HepG2 (cell line): Measurements from ENCODE around the gene CNNM4. TPM values are rescaled to one million over a fixed set of nuclear protein-coding genes. Genes with fewer than 3 reads are reported as not detected.

ENCODE experiments used
- ATAC-seq: fragments of 200-7000 bp; cut with Tn5 transposase; 3 replicates; pipeline ENCODE4 v1.9.1; 2020; ENCODE audit warnings: mild to moderate bottlenecking, moderate library complexity
- BruUV-seq: library from RNA; stranded (reverse); fragments of 400-500 nt; replicated peaks from 2 replicates; lab custom pipeline; 2021; lab: Mats Ljungman, UMichigan
- CTCF ChIA-PET: fragments of 300-600 bp; formaldehyde crosslinking; extraction: SDS; loops from one replicate; lab custom pipeline; 2021; ENCODE audit warnings: low total read pairs, inconsistent platforms, low intra/inter-chr PET ratio; lab: Yijun Ruan, JAX
- POLR2A ChIA-PET: fragments of 350-600 bp; sonication (Branson Sonifier 250); formaldehyde crosslinking; loops from one replicate; lab custom pipeline; 2020; ENCODE audit warnings: antibody characterized with exemption, inconsistent platforms; lab: Yijun Ruan, JAX
- DNase-seq: peaks from one replicate; pipeline ENCODE4 v3.0.0-alpha.2; 2015; ENCODE audit warnings: low spot score
- FAIRE-seq: peaks from 3 replicates; lab custom pipeline; 2011; peaks lifted over from hg19 to GRCh38; lab: Jason Lieb, UNC
- H2AFZ ChIP-seq: one replicate; pipeline ENCODE4 v1.6.1; 2011; ENCODE audit warnings: low read length, inconsistent platforms
- H3K27ac ChIP-seq: fragments of 300-600 bp; 3 replicates; pipeline ENCODE4 v1.8.0; 2011; ENCODE audit warnings: mixed run types, mild to moderate bottlenecking, mixed read lengths, low read length, inconsistent platforms; ENCODE audit not compliant: insufficient read depth; ENCODE audit errors: extremely low read length
- H3K27me3 ChIP-seq, 2 experiments: fragments of 200-600 bp in 1 of 2; 2 replicates in 1 of 2; 3 replicates in 1 of 2; pipeline versions ENCODE4 v1.6.0 to v1.8.0; 2011; ENCODE audit warnings: low read length in 2 of 2, mild to moderate bottlenecking in 2 of 2, moderate library complexity in 2 of 2, inconsistent platforms in 1 of 2; ENCODE audit not compliant: insufficient read depth in 2 of 2, control insufficient read depth in 1 of 2
- H3K36me3 ChIP-seq, 2 experiments: fragments of 200-600 bp in 1 of 2; replicated peaks in 1 of 2; 2 replicates in 1 of 2; 3 replicates in 1 of 2; pipeline versions ENCODE4 v1.5.1 to v1.8.0; 2011; ENCODE audit warnings: low read length in 2 of 2, inconsistent platforms in 1 of 2; ENCODE audit not compliant: insufficient read depth in 2 of 2, control insufficient read depth in 1 of 2
- H3K4me1 ChIP-seq: 2 replicates; pipeline ENCODE4 v1.5.1; 2012; ENCODE audit warnings: low read length, inconsistent platforms; ENCODE audit not compliant: insufficient read depth
- H3K4me2 ChIP-seq: 2 replicates; pipeline ENCODE4 v1.6.0; 2011; ENCODE audit warnings: low read depth, low read length, inconsistent platforms
- H3K4me3 ChIP-seq, 3 experiments: fragments of 200-600 bp in 1 of 3; sonication (generic), shearing (Covaris generic) in 1 of 3; replicated peaks in 1 of 3; 2 replicates each; pipeline ENCODE4 v1.5.1; 2011 to 2016; ENCODE audit warnings: low read length in 3 of 3, inconsistent platforms in 2 of 3, low read depth in 2 of 3, mild to moderate bottlenecking in 2 of 3, control low read depth in 1 of 3, mixed read lengths in 1 of 3; ENCODE audit not compliant: insufficient read depth in 1 of 3
- H3K79me2 ChIP-seq: one replicate; pipeline ENCODE4 v1.6.1; 2011; ENCODE audit warnings: low read length, inconsistent platforms; ENCODE audit not compliant: insufficient read depth
- H3K9ac ChIP-seq: 2 replicates; pipeline ENCODE4 v1.6.0; 2011; ENCODE audit warnings: mild to moderate bottlenecking, low read depth, low read length, inconsistent platforms; ENCODE audit not compliant: insufficient read depth
- H3K9me3 ChIP-seq: 2 replicates; pipeline ENCODE4 v1.5.1; 2012; ENCODE audit warnings: mild to moderate bottlenecking, low read length
- H4K20me1 ChIP-seq: 2 replicates; pipeline ENCODE4 v1.6.0; 2011; ENCODE audit warnings: inconsistent platforms, mild to moderate bottlenecking, low read length, moderate library complexity; ENCODE audit not compliant: insufficient read depth
- CSRNP1 ChIP-seq: sonication (generic); formaldehyde crosslinking; IDR thresholded peaks from 2 replicates; pipeline ENCODE4 v1.8.1; 2023; ENCODE audit warnings: mild to moderate bottlenecking, missing genetic modification reagents
- DMAP1 ChIP-seq: IDR thresholded peaks from 2 replicates; pipeline ENCODE4 v1.6.1; 2016
- FIP1L1 ChIP-seq: fragments of 200-400 bp; formaldehyde crosslinking; IDR thresholded peaks from 2 replicates; pipeline ENCODE4 v1.6.1; 2018; ENCODE audit warnings: low read depth, mild to moderate bottlenecking, low read length, moderate library complexity, borderline replicate concordance; ENCODE audit not compliant: insufficient read depth
- GFI1 ChIP-seq: sonication (generic); formaldehyde crosslinking; IDR thresholded peaks from 2 replicates; pipeline ENCODE4 v1.5.0; 2020; ENCODE audit warnings: missing genetic modification reagents, mild to moderate bottlenecking, borderline replicate concordance
- HDAC2 ChIP-seq: sonication (generic); formaldehyde crosslinking; IDR thresholded peaks from 2 replicates; pipeline ENCODE4 v1.4.0; 2020; ENCODE audit warnings: missing genetic modification reagents
- HNF4G ChIP-seq, 2 experiments: sonication (generic) in 1 of 2; formaldehyde crosslinking in 1 of 2; IDR thresholded peaks; 2 replicates each; pipeline versions ENCODE4 v1.4.0 to v1.6.1; 2011 to 2020; ENCODE audit warnings: borderline replicate concordance in 2 of 2, low read depth in 2 of 2, mild to moderate bottlenecking in 2 of 2, low read length in 1 of 2, missing genetic modification reagents in 1 of 2, moderate library complexity in 1 of 2
- KLF11 ChIP-seq: IDR thresholded peaks from 2 replicates; pipeline ENCODE4 v1.6.1; 2016; ENCODE audit warnings: missing compliant biosample characterization
- NBN ChIP-seq: fragments of 450-650 bp; conservative IDR thresholded peaks from 2 replicates; pipeline ENCODE4 v1.6.1; 2017
- SMARCE1 ChIP-seq: fragments of 450-650 bp; IDR thresholded peaks from 2 replicates; pipeline ENCODE4 v1.6.1; 2017; ENCODE audit warnings: borderline replicate concordance
- TRAFD1 ChIP-seq: sonication (generic); formaldehyde crosslinking; IDR thresholded peaks from 2 replicates; pipeline ENCODE4 v1.5.1; 2020; ENCODE audit warnings: missing genetic modification reagents, mild to moderate bottlenecking, borderline replicate concordance
- ZBTB42 ChIP-seq: sonication (generic); formaldehyde crosslinking; IDR thresholded peaks from 2 replicates; pipeline ENCODE4 v1.5.0; 2020; ENCODE audit warnings: mild to moderate bottlenecking, missing genetic modification reagents
- ZNF331 ChIP-seq: sonication (generic); formaldehyde crosslinking; IDR thresholded peaks from 2 replicates; pipeline ENCODE4 v1.4.0; 2020; ENCODE audit warnings: missing genetic modification reagents
- ZNF337 ChIP-seq: sonication (generic); formaldehyde crosslinking; IDR thresholded peaks from 2 replicates; pipeline ENCODE4 v1.5.1; 2020; ENCODE audit warnings: missing genetic modification reagents, low read depth, mild to moderate bottlenecking, borderline replicate concordance
- ZNF33A ChIP-seq: sonication (generic); formaldehyde crosslinking; IDR thresholded peaks from 2 replicates; pipeline ENCODE4 v1.5.1; 2020; ENCODE audit warnings: missing genetic modification reagents, mild to moderate bottlenecking, moderate library complexity, borderline replicate concordance
- ZNF878 ChIP-seq: sonication (generic); formaldehyde crosslinking; IDR thresholded peaks from 2 replicates; pipeline ENCODE4 v1.8.1; 2023; ENCODE audit warnings: mild to moderate bottlenecking, missing genetic modification reagents, moderate library complexity
- ZSCAN22 ChIP-seq: sonication (generic); formaldehyde crosslinking; IDR thresholded peaks from 2 replicates; pipeline ENCODE4 v1.4.0; 2020; ENCODE audit warnings: mild to moderate bottlenecking, missing genetic modification reagents
- WGBS: methylation state at CpG from one replicate; pipeline ENCODE4 v1.1.6; 2017; ENCODE audit warnings: low lambda C conversion rate; 5-methylcytosine and 5-hydroxymethylcytosine counted together
- in situ Hi-C: cut with HindIII; loops from 2 replicates; pipeline ENCODE4 v1.10.0; 2017; ENCODE audit warnings: low pct_unique_long_range_greater_than_20kb; ENCODE audit not compliant: extremely low pct_ligation_motif_present
- intact Hi-C: fragments of 100-400 bp; cut with micrococcal nuclease; formaldehyde crosslinking; loops from one replicate; pipeline ENCODE4 v1.10.0; 2022; ENCODE audit not compliant: unreplicated experiment
- polyA plus RNA-seq, 8 experiments: library from polyadenylated mRNA; depleted of rRNA in 3 of 8; stranded (reverse) in 7 of 8; unstranded in 1 of 8; fragments of >200 nt; fragmentation: Illumina TruSeq in 4 of 8; extraction: Trizol in 4 of 8; gene quantifications; 2 replicates each; pipeline versions ENCODE4 v1.2.1 to v1.2.3, GENCODE V29; 2011 to 2016; ENCODE audit warnings: low read depth in 4 of 8, missing spikeins in 1 of 8, mixed read lengths in 1 of 8; ENCODE audit not compliant: insufficient read depth in 1 of 8
- total RNA-seq, 5 experiments: library from RNA; depleted of rRNA; stranded (reverse); fragments of >200 nt; fragmentation: Illumina TruSeq; extraction: Trizol; gene quantifications; 2 replicates each; pipeline ENCODE4 v1.2.3, GENCODE V29; 2016; ENCODE audit warnings: low read depth in 1 of 5
- TF ChIP-seq, protein P1 (sequence below): sonication (generic); formaldehyde crosslinking; IDR thresholded peaks from 2 replicates; pipeline ENCODE4 v1.4.0; 2020; ENCODE audit warnings: mild to moderate bottlenecking, low read depth, missing genetic modification reagents

CNNM4 gene
- total and polyA plus RNA-seq, 2 of the 13 experiments (the other 11 are each of a cell fraction or from before 2014, with no cell fraction given): 5.9 to 8.4 TPM

- Histone ChIP-seq H3K4me2 (peak overlapping the region; percentile 98), H3K4me1 (peaks cover 54% of the 10 kb centered on the region), H3K79me2 (peaks cover 19% of the 10 kb centered on the region), H4K20me1 (no peaks in the 10 kb centered on the region), H3K4me3 (peak overlapping the region; percentile 73 to 84 (median 75)), H2AFZ (no peak overlapping the region), H3K27ac (peak overlapping the region; percentile 52), H3K27me3 (no peaks in the 10 kb centered on the region; a peak in 1 of 5 replicates), H3K9me3 (no peaks in the 10 kb centered on the region), H3K36me3 (peaks cover 17 to 40% of the 10 kb centered on the region in 2 experiments; a peak in 4 of 5 replicates), H3K9ac (peak overlapping the region; percentile 78)
- intact Hi-C loops (loop anchor here (1.0 to 2.0 kb wide), 2 partner anchors 38 to 50 kb away; no protein-coding TSS in a partner anchor), in situ Hi-C loops (loop anchor here (5.0 kb wide), 1 partner anchor 95 kb away; no protein-coding TSS in a partner anchor)
- FAIRE-seq: peak; percentile 69
- 8% methylated on average over 27 of the region's 27 CpGs for WGBS
- DNase-seq: peak; percentile 47
- ChIA-PET POLR2A (interaction anchor here (0.6 to 6.1 kb wide), 22 partner anchors 9 to 255 kb away, joined by 3 to 152 read pairs (median 6); partner anchors contain the start of genes CNNM3, CNNM4 and SEMA4C), CTCF (interaction anchor here (0.6 to 2.4 kb wide), 4 partner anchors 12 to 103 kb away, joined by 3 to 29 read pairs (median 14); no protein-coding TSS in a partner anchor)
- ATAC-seq: peak; percentile 30
- BruUV-seq: no TSS peak
- TF ChIP-seq DMAP1: no peak
- TF ChIP-seq HNF4G (IDR thresholded peaks at IDR 0.05; ENCODE audit: borderline replicate concordance, low read depth, low read length): no peak
- no peak for TF ChIP-seq HNF4G (CRISPR knock-in tag; IDR thresholded peaks at IDR 0.05; ENCODE audit: borderline replicate concordance, low read depth)
- 0 out of 2 replicates have a peak, but pooled peaks have one; percentile 48 for TF ChIP-seq FIP1L1
- TF ChIP-seq SMARCE1: no peak
- 0 out of 2 replicates have a peak, but pooled peaks have one; percentile 9 for TF ChIP-seq ZSCAN22 (CRISPR knock-in tag)
- peak; percentile 57; the same call in 1 of the 2 replicates for TF ChIP-seq ZNF33A (CRISPR knock-in tag)
- TF ChIP-seq HDAC2: 0 out of 2 replicates have a peak, but pooled peaks have one; percentile 14
- 0 out of 2 replicates have a peak, but pooled peaks have one; percentile 2 for TF ChIP-seq KLF11 (CRISPR knock-in tag)
- TF ChIP-seq NBN: no peak
- no peak for TF ChIP-seq ZBTB42
- no peak for TF ChIP-seq ZNF331
- TF ChIP-seq TRAFD1 (CRISPR knock-in tag): 0 out of 2 replicates have a peak, but pooled peaks have one; percentile 32
- no peak for TF ChIP-seq ZNF878 (CRISPR knock-in tag)
- TF ChIP-seq GFI1 (CRISPR knock-in tag): no peak
- no peak; the same call in 1 of the 2 replicates for TF ChIP-seq ZNF337 (CRISPR knock-in tag)
- TF ChIP-seq, protein P1, sequence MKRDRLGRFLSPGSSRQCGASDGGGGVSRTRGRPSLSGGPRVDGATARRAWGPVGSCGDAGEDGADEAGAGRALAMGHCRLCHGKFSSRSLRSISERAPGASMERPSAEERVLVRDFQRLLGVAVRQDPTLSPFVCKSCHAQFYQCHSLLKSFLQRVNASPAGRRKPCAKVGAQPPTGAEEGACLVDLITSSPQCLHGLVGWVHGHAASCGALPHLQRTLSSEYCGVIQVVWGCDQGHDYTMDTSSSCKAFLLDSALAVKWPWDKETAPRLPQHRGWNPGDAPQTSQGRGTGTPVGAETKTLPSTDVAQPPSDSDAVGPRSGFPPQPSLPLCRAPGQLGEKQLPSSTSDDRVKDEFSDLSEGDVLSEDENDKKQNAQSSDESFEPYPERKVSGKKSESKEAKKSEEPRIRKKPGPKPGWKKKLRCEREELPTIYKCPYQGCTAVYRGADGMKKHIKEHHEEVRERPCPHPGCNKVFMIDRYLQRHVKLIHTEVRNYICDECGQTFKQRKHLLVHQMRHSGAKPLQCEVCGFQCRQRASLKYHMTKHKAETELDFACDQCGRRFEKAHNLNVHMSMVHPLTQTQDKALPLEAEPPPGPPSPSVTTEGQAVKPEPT (CRISPR knock-in tag): no peak
- peak; percentile 47; the same call in 1 of the 2 replicates for TF ChIP-seq CSRNP1 (CRISPR knock-in tag)
Measured at GRCh38 chr2:96856776-96857666, 96.3 kb downstream of the CNNM4 start.
